Activated CD4-positive, alpha-beta T cell treated with anti-CD3 and anti-CD28 coated beads for 24 hours (primary cell): ENCODE measurements around the gene DHX16.

Experiments
- DNase-seq, 2 donors: peaks; one replicate each; pipeline ENCODE4 v3.0.0-alpha.2; 2020; ENCODE audit warnings: low read depth in 2 of 2

The DHX16 gene

GRCh38 chr6:30603961-30604360, 68.8 kb downstream of the DHX16 start:
- no peak for DNase-seq
